Skeletal muscle satellite cell (primary cell): ENCODE data around the gene PAX7.

Source experiments
- H3K27me3 ChIP-seq: 2 replicates; pipeline ENCODE4 v1.7.0; 2013; ENCODE audit warnings: low read length; ENCODE audit not compliant: control insufficient read depth, insufficient read depth
- H3K36me3 ChIP-seq: 2 replicates; pipeline ENCODE4 v1.7.0; 2013; ENCODE audit warnings: mild to moderate bottlenecking, control low read depth, low read length; ENCODE audit not compliant: insufficient read depth
- H3K4me1 ChIP-seq: 2 replicates; pipeline ENCODE4 v1.7.0; 2013; ENCODE audit warnings: low read length; ENCODE audit not compliant: control insufficient read depth, insufficient read depth
- H3K4me2 ChIP-seq: 2 replicates; pipeline ENCODE4 v1.7.0; 2013; ENCODE audit warnings: mild to moderate bottlenecking, low read length
- H3K4me3 ChIP-seq: 2 replicates; pipeline ENCODE4 v1.7.0; 2013; ENCODE audit warnings: low read length
- H3K9ac ChIP-seq: 2 replicates; pipeline ENCODE4 v1.7.0; 2013; ENCODE audit warnings: mild to moderate bottlenecking, low read depth, low read length, moderate library complexity
- H3K9me3 ChIP-seq: replicated peaks from 2 replicates; pipeline ENCODE4 v1.7.0; 2013; ENCODE audit warnings: mild to moderate bottlenecking, control low read depth, low read length

Gene PAX7

GRCh38 chr1:18701183-18701582, 70.5 kb downstream of the PAX7 start:
- Histone ChIP-seq H3K4me2 (no peak overlapping the region), H3K4me1 (no peaks in the 10 kb centered on the region), H3K9ac (no peak overlapping the region), H3K27me3 (peaks cover 14% of the 10 kb centered on the region), H3K4me3 (no peak overlapping the region), H3K9me3 (no peaks in the 10 kb centered on the region), H3K36me3 (no peaks in the 10 kb centered on the region)

GRCh38 chr1:18703041-18703621, 72.5 kb downstream of the PAX7 start:
- Histone ChIP-seq H3K9ac (no peak overlapping the region), H3K4me3 (no peak overlapping the region), H3K27me3 (peaks cover 4% of the 10 kb centered on the region), H3K4me1 (no peaks in the 10 kb centered on the region), H3K9me3 (no peaks in the 10 kb centered on the region), H3K36me3 (no peaks in the 10 kb centered on the region), H3K4me2 (no peak overlapping the region)

- H3K9me3 ChIP-seq, result no peaks in the 10 kb centered on the region
- no peak overlapping the region for H3K4me2 ChIP-seq
- no peak overlapping the region for H3K4me3 ChIP-seq
- no peaks in the 10 kb centered on the region for H3K4me1 ChIP-seq
- peaks cover 22% of the 10 kb centered on the region for H3K27me3 ChIP-seq
- no peak overlapping the region for H3K9ac ChIP-seq
- no peaks in the 10 kb centered on the region for H3K36me3 ChIP-seq
Measured at GRCh38 chr1:18705811-18706210, 75.2 kb downstream of the PAX7 start.

GRCh38 chr1:18707696-18708257, 77.1 kb downstream of the PAX7 start:
- Histone ChIP-seq H3K4me3 (no peak overlapping the region), H3K4me2 (no peak overlapping the region), H3K27me3 (peaks cover 22% of the 10 kb centered on the region), H3K9me3 (no peaks in the 10 kb centered on the region), H3K36me3 (no peaks in the 10 kb centered on the region), H3K9ac (no peak overlapping the region), H3K4me1 (peaks cover 11% of the 10 kb centered on the region)

GRCh38 chr1:18710002-18710401, 79.4 kb downstream of the PAX7 start:
- peaks cover 30% of the 10 kb centered on the region for H3K27me3 ChIP-seq
- peaks cover 11% of the 10 kb centered on the region for H3K4me1 ChIP-seq
- no peak overlapping the region for H3K4me3 ChIP-seq
- H3K4me2 ChIP-seq, result no peak overlapping the region
- H3K36me3 ChIP-seq, result no peaks in the 10 kb centered on the region
- H3K9me3 ChIP-seq, result no peaks in the 10 kb centered on the region
- H3K9ac ChIP-seq, result no peak overlapping the region

- Histone ChIP-seq H3K4me2 (no peak overlapping the region), H3K9me3 (no peaks in the 10 kb centered on the region), H3K27me3 (peaks cover 36% of the 10 kb centered on the region), H3K4me3 (no peak overlapping the region), H3K9ac (no peak overlapping the region), H3K4me1 (peaks cover 11% of the 10 kb centered on the region), H3K36me3 (no peaks in the 10 kb centered on the region)
Measured at GRCh38 chr1:18711003-18711402, 80.4 kb downstream of the PAX7 start.

- Histone ChIP-seq H3K27me3 (peaks cover 40% of the 10 kb centered on the region), H3K9me3 (no peaks in the 10 kb centered on the region), H3K9ac (no peak overlapping the region), H3K4me3 (no peak overlapping the region), H3K36me3 (no peaks in the 10 kb centered on the region), H3K4me2 (peak overlapping the region; percentile 11), H3K4me1 (peaks cover 11% of the 10 kb centered on the region)
Measured at GRCh38 chr1:18711536-18712251, 81.0 kb downstream of the PAX7 start.

GRCh38 chr1:18712252-18712600, 81.6 kb downstream of the PAX7 start:
- H3K9me3 ChIP-seq, result no peaks in the 10 kb centered on the region
- no peak overlapping the region for H3K4me3 ChIP-seq
- H3K27me3 ChIP-seq, result peaks cover 42% of the 10 kb centered on the region
- H3K36me3 ChIP-seq, result no peaks in the 10 kb centered on the region
- peaks cover 11% of the 10 kb centered on the region for H3K4me1 ChIP-seq
- peak overlapping the region; percentile 11 for H3K4me2 ChIP-seq
- H3K9ac ChIP-seq, result no peak overlapping the region

GRCh38 chr1:18714404-18715175, 83.9 kb downstream of the PAX7 start:
- Histone ChIP-seq H3K4me1 (peaks cover 11% of the 10 kb centered on the region), H3K9me3 (no peaks in the 10 kb centered on the region), H3K9ac (no peak overlapping the region), H3K36me3 (no peaks in the 10 kb centered on the region), H3K4me2 (no peak overlapping the region), H3K27me3 (peaks cover 55% of the 10 kb centered on the region), H3K4me3 (no peak overlapping the region)

GRCh38 chr1:18716112-18716784, 85.6 kb downstream of the PAX7 start:
- Histone ChIP-seq H3K36me3 (no peaks in the 10 kb centered on the region), H3K4me1 (peaks cover 19% of the 10 kb centered on the region), H3K9me3 (no peaks in the 10 kb centered on the region), H3K9ac (no peak overlapping the region), H3K27me3 (peaks cover 57% of the 10 kb centered on the region), H3K4me2 (no peak overlapping the region), H3K4me3 (no peak overlapping the region)
